Measurements from ENCODE around the gene SLC29A4. TPM values are rescaled to one million over a fixed set of nuclear protein-coding genes. Genes with fewer than 3 reads are reported as not detected.

SLC29A4 gene
- total RNA-seq, 1 experiment from 2014 or later = 24.5 TPM

GRCh38 chr7:5333121-5334045 is 50.6 kb downstream of the SLC29A4 start:
- TF ChIP-seq YY1 (IDR thresholded peaks at IDR 0.05; ENCODE audit: extremely low read depth, insufficient replicate concordance, low read depth, low read length) (no peak), SRF (IDR thresholded peaks at IDR 0.05; ENCODE audit: low read depth) (no peak), ZFX (IDR thresholded peaks at IDR 0.05) (no peak), FOSL1 (IDR thresholded peaks at IDR 0.05; ENCODE audit: low read depth) (no peak), EGR1 (IDR thresholded peaks at IDR 0.05; ENCODE audit: low read depth) (no peak), EZH2 (IDR thresholded peaks at IDR 0.05) (no peak), EZH2phosphoT487 (IDR thresholded peaks at IDR 0.05; ENCODE audit: borderline replicate concordance) (no peak), ZNF274 (IDR thresholded peaks at IDR 0.05; ENCODE audit: low read depth, low read length) (no peak), MAX (IDR thresholded peaks at IDR 0.05) (no peak), CEBPB (IDR thresholded peaks at IDR 0.05; ENCODE audit: low read depth) (no peak), RAD21 (IDR thresholded peaks at IDR 0.05; ENCODE audit: low read depth) (no peak), REST (IDR thresholded peaks at IDR 0.05; ENCODE audit: low read depth) (no peak), POLR2AphosphoS5 (IDR thresholded peaks at IDR 0.05; ENCODE audit: low read depth, low read length) (no peak)
- TF ChIP-seq, protein P1, sequence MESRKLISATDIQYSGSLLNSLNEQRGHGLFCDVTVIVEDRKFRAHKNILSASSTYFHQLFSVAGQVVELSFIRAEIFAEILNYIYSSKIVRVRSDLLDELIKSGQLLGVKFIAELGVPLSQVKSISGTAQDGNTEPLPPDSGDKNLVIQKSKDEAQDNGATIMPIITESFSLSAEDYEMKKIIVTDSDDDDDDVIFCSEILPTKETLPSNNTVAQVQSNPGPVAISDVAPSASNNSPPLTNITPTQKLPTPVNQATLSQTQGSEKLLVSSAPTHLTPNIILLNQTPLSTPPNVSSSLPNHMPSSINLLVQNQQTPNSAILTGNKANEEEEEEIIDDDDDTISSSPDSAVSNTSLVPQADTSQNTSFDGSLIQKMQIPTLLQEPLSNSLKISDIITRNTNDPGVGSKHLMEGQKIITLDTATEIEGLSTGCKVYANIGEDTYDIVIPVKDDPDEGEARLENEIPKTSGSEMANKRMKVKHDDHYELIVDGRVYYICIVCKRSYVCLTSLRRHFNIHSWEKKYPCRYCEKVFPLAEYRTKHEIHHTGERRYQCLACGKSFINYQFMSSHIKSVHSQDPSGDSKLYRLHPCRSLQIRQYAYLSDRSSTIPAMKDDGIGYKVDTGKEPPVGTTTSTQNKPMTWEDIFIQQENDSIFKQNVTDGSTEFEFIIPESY (IDR thresholded peaks at IDR 0.05; ENCODE audit: extremely low read depth, insufficient replicate concordance, low read length) = no peak
- TF ChIP-seq, protein P2, sequence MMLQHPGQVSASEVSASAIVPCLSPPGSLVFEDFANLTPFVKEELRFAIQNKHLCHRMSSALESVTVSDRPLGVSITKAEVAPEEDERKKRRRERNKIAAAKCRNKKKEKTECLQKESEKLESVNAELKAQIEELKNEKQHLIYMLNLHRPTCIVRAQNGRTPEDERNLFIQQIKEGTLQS (IDR thresholded peaks at IDR 0.05) = no peak
- no peaks in the 10 kb centered on the region for H3K9me3 ChIP-seq (ENCODE audit: control insufficient read depth in 1 of 2, insufficient read depth in 1 of 2, low read depth in 1 of 2, low read length in 2 of 2)
- ATAC-seq (no peak), DNase-seq (ENCODE audit: low read depth, low spot score) (no peak)
- H3K79me2 ChIP-seq (ENCODE audit: insufficient read depth, low read length) = peaks cover 5% of the 10 kb centered on the region; the same call in 1 of the 2 replicates
- no TSS peak for BruUV-seq (replicated peaks)
- ChIA-PET CTCF (no interaction called here), RAD21 (ENCODE audit: low non-redundant PET in 1 of 2, low total read pairs in 2 of 2, uncharacterized antibody in 2 of 2, unreplicated experiment in 2 of 2) (no interaction called here), POLR2A (no interaction called here)
- no peak overlapping the region for H3K9ac ChIP-seq (ENCODE audit: low read length)
- H3K4me3 ChIP-seq (replicated peaks in 1 of 2; ENCODE audit: low read depth in 1 of 2, low read length in 2 of 2) = no peak overlapping the region
- H3K27ac ChIP-seq (ENCODE audit: low read depth, low read length) = no peak overlapping the region
- H2AFZ ChIP-seq (ENCODE audit: low read depth, low read length, poor library complexity, severe bottlenecking) = no peak overlapping the region
- H3K4me2 ChIP-seq (ENCODE audit: low read length) = no peak overlapping the region
- H3K27me3 ChIP-seq (ENCODE audit: insufficient read depth, low read length) = no peaks in the 10 kb centered on the region
- intact Hi-C loops (cut with micrococcal nuclease) = no loop called here
- H3K36me3 ChIP-seq (ENCODE audit: control insufficient read depth in 1 of 2, insufficient read depth in 2 of 2, low read length in 2 of 2) = peaks cover 9 to 10% of the 10 kb centered on the region in 2 experiments
- H3K4me1 ChIP-seq (ENCODE audit: control insufficient read depth in 1 of 2, insufficient read depth in 2 of 2, low read length in 2 of 2) = no peaks in the 10 kb centered on the region
- no peaks in the 10 kb centered on the region for H4K20me1 ChIP-seq (ENCODE audit: insufficient read depth)
- H3K9me2 ChIP-seq (ENCODE audit: insufficient read depth) = no peaks in the 10 kb centered on the region
